ENCODE measurements around the gene MTNR1A. TPM values are rescaled to one million over a fixed set of nuclear protein-coding genes. Genes with fewer than 3 reads are reported as not detected.

The MTNR1A gene
- total RNA-seq, 2 experiments from 2014 or later, result not detected

DNA sequence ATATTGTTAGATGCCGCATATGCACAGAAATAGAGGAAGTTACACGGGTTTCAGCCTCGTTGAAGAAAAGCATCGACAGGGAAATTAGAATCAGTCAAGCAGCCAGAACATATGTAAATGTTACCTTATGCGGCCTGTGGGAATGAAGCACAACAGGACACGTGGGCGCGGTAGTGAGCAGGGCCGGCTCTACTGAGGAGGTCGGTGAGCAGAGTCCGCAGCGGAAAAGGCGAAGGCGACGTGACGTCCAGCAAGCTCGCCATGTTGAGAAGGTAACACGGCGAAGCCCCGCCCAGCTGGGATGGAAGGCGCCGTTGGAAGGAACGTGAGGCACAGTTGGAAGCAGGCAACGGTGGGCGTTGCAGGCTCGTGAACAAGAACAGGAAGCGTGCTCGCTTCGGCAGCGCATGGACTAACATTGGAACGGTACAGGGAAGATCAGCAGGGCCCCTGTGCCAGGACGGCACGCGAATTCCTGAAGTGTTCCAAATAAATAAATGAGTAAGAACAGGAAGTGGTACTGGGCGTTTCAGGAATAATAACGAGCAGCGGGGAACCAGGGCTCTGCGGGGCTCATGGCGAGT is 54.6 kb downstream of the MTNR1A start:
- ChIA-PET POLR2A (no interaction called here), CTCF (no interaction called here)

DNA sequence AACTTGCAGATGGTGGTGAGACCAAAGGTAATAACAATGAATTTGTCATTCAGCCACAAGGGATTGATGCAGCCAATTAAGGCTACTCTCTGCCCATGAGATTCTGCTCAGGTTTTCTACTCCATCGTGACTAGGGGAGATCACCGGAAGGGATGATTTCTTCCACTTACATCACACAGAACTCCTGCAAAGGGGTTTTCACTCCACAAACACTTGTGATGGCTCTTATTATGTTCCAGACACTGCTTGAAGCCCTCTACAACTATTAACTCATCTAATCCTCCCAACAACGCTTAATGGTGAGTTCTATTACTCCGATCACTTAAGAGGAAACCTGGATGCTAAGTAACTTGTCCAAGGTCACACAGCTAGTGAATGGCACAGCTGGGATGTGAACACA is 55.9 kb downstream of the MTNR1A start:
- no peak overlapping the region for H3K27ac Mint-ChIP-seq
- TF ChIP-seq, protein P1, sequence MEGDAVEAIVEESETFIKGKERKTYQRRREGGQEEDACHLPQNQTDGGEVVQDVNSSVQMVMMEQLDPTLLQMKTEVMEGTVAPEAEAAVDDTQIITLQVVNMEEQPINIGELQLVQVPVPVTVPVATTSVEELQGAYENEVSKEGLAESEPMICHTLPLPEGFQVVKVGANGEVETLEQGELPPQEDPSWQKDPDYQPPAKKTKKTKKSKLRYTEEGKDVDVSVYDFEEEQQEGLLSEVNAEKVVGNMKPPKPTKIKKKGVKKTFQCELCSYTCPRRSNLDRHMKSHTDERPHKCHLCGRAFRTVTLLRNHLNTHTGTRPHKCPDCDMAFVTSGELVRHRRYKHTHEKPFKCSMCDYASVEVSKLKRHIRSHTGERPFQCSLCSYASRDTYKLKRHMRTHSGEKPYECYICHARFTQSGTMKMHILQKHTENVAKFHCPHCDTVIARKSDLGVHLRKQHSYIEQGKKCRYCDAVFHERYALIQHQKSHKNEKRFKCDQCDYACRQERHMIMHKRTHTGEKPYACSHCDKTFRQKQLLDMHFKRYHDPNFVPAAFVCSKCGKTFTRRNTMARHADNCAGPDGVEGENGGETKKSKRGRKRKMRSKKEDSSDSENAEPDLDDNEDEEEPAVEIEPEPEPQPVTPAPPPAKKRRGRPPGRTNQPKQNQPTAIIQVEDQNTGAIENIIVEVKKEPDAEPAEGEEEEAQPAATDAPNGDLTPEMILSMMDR (IDR thresholded peaks at IDR 0.05), result no peak
- no peak overlapping the region for H3K4me3 Mint-ChIP-seq
- ChIA-PET POLR2A (no interaction called here), CTCF (no interaction called here)
- H3K36me3 Mint-ChIP-seq (ENCODE audit: low read depth), result no peaks in the 10 kb centered on the region
- no peaks in the 10 kb centered on the region for H3K27me3 Mint-ChIP-seq
- DNase-seq (no peak), ATAC-seq (no peak)
- no peaks in the 10 kb centered on the region for H3K4me1 Mint-ChIP-seq (ENCODE audit: low read depth)
- intact Hi-C loops (cut with micrococcal nuclease), result no loop called here
- H3K9me3 Mint-ChIP-seq, result peaks cover 6% of the 10 kb centered on the region

More for the DNA sequence above, 54.6 kb downstream of the MTNR1A start:
- no peak for ATAC-seq
- peaks cover 3% of the 10 kb centered on the region for H3K9me3 Mint-ChIP-seq
- DNase-seq, result no peak
- H3K27me3 Mint-ChIP-seq, result no peaks in the 10 kb centered on the region
- H3K4me1 Mint-ChIP-seq (ENCODE audit: low read depth), result no peaks in the 10 kb centered on the region
- TF ChIP-seq, protein P1 (IDR thresholded peaks at IDR 0.05), result no peak
- no peaks in the 10 kb centered on the region for H3K36me3 Mint-ChIP-seq (ENCODE audit: low read depth)
- H3K27ac Mint-ChIP-seq, result no peak overlapping the region
- intact Hi-C loops (cut with micrococcal nuclease), result no loop called here
- no peak overlapping the region for H3K4me3 Mint-ChIP-seq

DNA sequence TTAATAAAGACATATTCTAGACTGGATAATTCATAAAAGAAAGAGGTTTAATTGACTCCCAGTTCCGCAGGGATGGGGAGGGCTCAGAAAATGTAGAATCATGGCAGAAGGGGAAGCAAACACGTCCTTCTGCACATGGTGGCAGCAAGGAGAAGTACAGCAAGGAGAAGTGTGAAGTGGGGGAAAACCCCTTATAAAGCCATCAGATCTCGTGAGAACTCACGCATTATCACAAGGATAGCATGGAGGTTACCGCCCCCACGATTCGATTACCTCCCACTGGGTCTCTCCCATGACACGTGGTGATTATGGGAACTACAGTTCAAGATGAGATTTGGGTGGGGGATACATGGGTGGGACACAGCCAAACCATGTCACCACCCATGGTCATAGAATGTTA is 58.3 kb downstream of the MTNR1A start:
- Mint-ChIP-seq H3K4me3 (no peak overlapping the region), H3K36me3 (ENCODE audit: low read depth) (no peaks in the 10 kb centered on the region), H3K4me1 (ENCODE audit: low read depth) (no peaks in the 10 kb centered on the region), H3K27me3 (no peaks in the 10 kb centered on the region), H3K9me3 (peaks cover 16% of the 10 kb centered on the region), H3K27ac (no peak overlapping the region)
- intact Hi-C loops (cut with micrococcal nuclease), result no loop called here
- ChIA-PET CTCF (no interaction called here), POLR2A (no interaction called here)
- DNase-seq (no peak), ATAC-seq (no peak)
- TF ChIP-seq, protein P1 (IDR thresholded peaks at IDR 0.05), result no peak

- Mint-ChIP-seq H3K27me3 (no peaks in the 10 kb centered on the region), H3K36me3 (ENCODE audit: low read depth) (no peaks in the 10 kb centered on the region), H3K27ac (no peak overlapping the region), H3K4me3 (no peak overlapping the region), H3K9me3 (peaks cover 22% of the 10 kb centered on the region), H3K4me1 (ENCODE audit: low read depth) (no peaks in the 10 kb centered on the region)
- no peak for DNase-seq
- ChIA-PET CTCF (no interaction called here), POLR2A (no interaction called here)
- intact Hi-C loops (cut with micrococcal nuclease), result no loop called here
- no peak for ATAC-seq
- TF ChIP-seq, protein P1 (IDR thresholded peaks at IDR 0.05), result no peak
Observed at GRCh38 chr4:186494496-186494895, 60.9 kb downstream of the MTNR1A start.

GRCh38 chr4:186487726-186488125 is 67.6 kb downstream of the MTNR1A start:
- intact Hi-C loops (cut with micrococcal nuclease), result no loop called here

More at GRCh38 chr4:186487726-186488125, 67.6 kb downstream of the MTNR1A start:
- H3K27ac Mint-ChIP-seq, result no peak overlapping the region
- H3K36me3 Mint-ChIP-seq (ENCODE audit: low read depth), result no peaks in the 10 kb centered on the region
- ChIA-PET POLR2A (no interaction called here), CTCF (no interaction called here)
- DNase-seq (no peak), ATAC-seq (no peak)
- no peaks in the 10 kb centered on the region for H3K27me3 Mint-ChIP-seq
- no peak overlapping the region for H3K4me3 Mint-ChIP-seq
- no peaks in the 10 kb centered on the region for H3K4me1 Mint-ChIP-seq (ENCODE audit: low read depth)
- H3K9me3 Mint-ChIP-seq, result peaks cover 8% of the 10 kb centered on the region
- TF ChIP-seq, protein P1 (IDR thresholded peaks at IDR 0.05), result no peak
